Activated B cell treated with CpG ODN at 0.5 μM for 24 hours (primary cell): ENCODE results near the gene MYH7. TPM values are rescaled to one million over a fixed set of nuclear protein-coding genes. Genes with fewer than 3 reads are reported as not detected.

Experiments
- ATAC-seq: fragments of 200-7000 bp; cut with Tn5 transposase; one replicate; pipeline ENCODE4 v1.10.0; 2021; ENCODE audit warnings: low read depth, mild to moderate bottlenecking, moderate library complexity
- CTCF ChIA-PET: fragments of 350-600 bp; sonication (Branson Sonifier 250); formaldehyde crosslinking; loops from one replicate; lab custom pipeline; 2021; ENCODE audit warnings: antibody characterized with exemption; lab: Charles Lee
- POLR2A ChIA-PET: fragments of 350-600 bp; sonication (Branson Sonifier 250); formaldehyde crosslinking; loops from one replicate; lab custom pipeline; 2021; ENCODE audit warnings: antibody characterized with exemption; lab: Charles Lee
- DNase-seq: peaks from one replicate; pipeline ENCODE4 v3.0.0; 2022
- H3K27ac Mint-ChIP-seq: one replicate; pipeline ENCODE4 v1.8.0; 2020; ENCODE audit warnings: mixed read lengths
- H3K27me3 Mint-ChIP-seq: one replicate; pipeline ENCODE4 v1.8.0; 2021; ENCODE audit warnings: mixed read lengths
- H3K36me3 Mint-ChIP-seq: one replicate; pipeline ENCODE4 v1.8.0; 2021; ENCODE audit warnings: low read depth, mixed read lengths
- H3K4me1 Mint-ChIP-seq: one replicate; pipeline ENCODE4 v1.8.0; 2021; ENCODE audit warnings: mixed read lengths
- H3K4me3 Mint-ChIP-seq: one replicate; pipeline ENCODE4 v1.8.0; 2020; ENCODE audit warnings: mild to moderate bottlenecking, mixed read lengths
- H3K9me3 Mint-ChIP-seq: one replicate; pipeline ENCODE4 v1.8.0; 2020; ENCODE audit warnings: mixed read lengths
- intact Hi-C: fragments of 100-400 bp; cut with micrococcal nuclease; formaldehyde crosslinking; loops from one replicate; pipeline ENCODE4 v1.15.1; 2024
- total RNA-seq: library from RNA; stranded (reverse); gene quantifications from 2 replicates; pipeline ENCODE4 v1.2.3, GENCODE V29; 2022
- TF ChIP-seq, protein P1 (sequence below): fragments of 200-600 bp; IDR thresholded peaks from one replicate; pipeline ENCODE4 v1.8.0; 2022; ENCODE audit warnings: antibody characterized with exemption, mild to moderate bottlenecking

Gene MYH7
- total RNA-seq, 1 donor from 2014 or later: not detected

DNA sequence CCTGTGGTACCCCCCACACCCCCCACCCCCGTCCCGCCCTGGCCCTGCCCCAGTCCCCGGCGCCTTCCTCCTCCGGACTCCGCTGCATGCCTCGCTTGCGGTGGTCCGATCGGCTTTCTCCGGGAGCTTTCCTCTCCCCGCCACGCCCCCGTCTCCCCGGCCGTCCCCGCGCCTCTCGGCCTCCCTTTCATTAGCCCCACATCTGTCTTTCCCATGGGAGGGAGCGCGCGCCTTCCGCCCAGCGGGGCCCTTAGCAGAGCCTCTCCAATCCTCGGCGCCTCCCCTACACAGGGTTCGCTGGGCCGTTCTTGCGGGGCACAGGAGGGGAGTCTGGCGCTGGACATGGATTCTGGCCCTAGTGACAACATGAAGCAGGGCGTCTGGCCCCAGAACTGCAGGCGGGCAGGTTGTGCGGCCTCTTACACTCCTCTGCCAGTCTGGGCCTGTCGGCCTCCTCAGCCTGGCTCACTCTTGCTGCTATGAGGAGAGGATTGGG lies 69.0 kb downstream of the MYH7 start:
- DNase-seq: no peak
- no peak overlapping the region for H3K27ac Mint-ChIP-seq
- no peak overlapping the region for H3K4me3 Mint-ChIP-seq
- ATAC-seq: no peak
- H3K9me3 Mint-ChIP-seq: no peaks in the 10 kb centered on the region
- ChIA-PET CTCF (no interaction called here), POLR2A (no interaction called here)
- peaks cover 40% of the 10 kb centered on the region for H3K27me3 Mint-ChIP-seq
- TF ChIP-seq, protein P1, sequence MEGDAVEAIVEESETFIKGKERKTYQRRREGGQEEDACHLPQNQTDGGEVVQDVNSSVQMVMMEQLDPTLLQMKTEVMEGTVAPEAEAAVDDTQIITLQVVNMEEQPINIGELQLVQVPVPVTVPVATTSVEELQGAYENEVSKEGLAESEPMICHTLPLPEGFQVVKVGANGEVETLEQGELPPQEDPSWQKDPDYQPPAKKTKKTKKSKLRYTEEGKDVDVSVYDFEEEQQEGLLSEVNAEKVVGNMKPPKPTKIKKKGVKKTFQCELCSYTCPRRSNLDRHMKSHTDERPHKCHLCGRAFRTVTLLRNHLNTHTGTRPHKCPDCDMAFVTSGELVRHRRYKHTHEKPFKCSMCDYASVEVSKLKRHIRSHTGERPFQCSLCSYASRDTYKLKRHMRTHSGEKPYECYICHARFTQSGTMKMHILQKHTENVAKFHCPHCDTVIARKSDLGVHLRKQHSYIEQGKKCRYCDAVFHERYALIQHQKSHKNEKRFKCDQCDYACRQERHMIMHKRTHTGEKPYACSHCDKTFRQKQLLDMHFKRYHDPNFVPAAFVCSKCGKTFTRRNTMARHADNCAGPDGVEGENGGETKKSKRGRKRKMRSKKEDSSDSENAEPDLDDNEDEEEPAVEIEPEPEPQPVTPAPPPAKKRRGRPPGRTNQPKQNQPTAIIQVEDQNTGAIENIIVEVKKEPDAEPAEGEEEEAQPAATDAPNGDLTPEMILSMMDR: no peak
- no peaks in the 10 kb centered on the region for H3K36me3 Mint-ChIP-seq
- no peaks in the 10 kb centered on the region for H3K4me1 Mint-ChIP-seq
- intact Hi-C loops: no loop called here

GRCh38 chr14:23365732-23366425 lies 69.6 kb downstream of the MYH7 start:
- DNase-seq: no peak
- CTCF ChIA-PET: no interaction called here
- TF ChIP-seq, protein P1: no peak
- no peaks in the 10 kb centered on the region for H3K9me3 Mint-ChIP-seq
- H3K27ac Mint-ChIP-seq: no peak overlapping the region
- H3K36me3 Mint-ChIP-seq: no peaks in the 10 kb centered on the region
- no peak overlapping the region for H3K4me3 Mint-ChIP-seq
- ATAC-seq: no peak
- peaks cover 40% of the 10 kb centered on the region for H3K27me3 Mint-ChIP-seq
- POLR2A ChIA-PET: no interaction called here
- no peaks in the 10 kb centered on the region for H3K4me1 Mint-ChIP-seq
- intact Hi-C loops: no loop called here

GRCh38 chr14:23365036-23365731 lies 70.3 kb downstream of the MYH7 start, which contains the start of gene EFS:
EFS (minus strand) TSS chr14:23365172; CDS start chr14:23365025, 147 bp downstream.
- peaks cover 41% of the 10 kb centered on the region for H3K27me3 Mint-ChIP-seq
- H3K4me3 Mint-ChIP-seq: no peak within 1 kb of the TSS
- intact Hi-C loops: no loop called here

DNA sequence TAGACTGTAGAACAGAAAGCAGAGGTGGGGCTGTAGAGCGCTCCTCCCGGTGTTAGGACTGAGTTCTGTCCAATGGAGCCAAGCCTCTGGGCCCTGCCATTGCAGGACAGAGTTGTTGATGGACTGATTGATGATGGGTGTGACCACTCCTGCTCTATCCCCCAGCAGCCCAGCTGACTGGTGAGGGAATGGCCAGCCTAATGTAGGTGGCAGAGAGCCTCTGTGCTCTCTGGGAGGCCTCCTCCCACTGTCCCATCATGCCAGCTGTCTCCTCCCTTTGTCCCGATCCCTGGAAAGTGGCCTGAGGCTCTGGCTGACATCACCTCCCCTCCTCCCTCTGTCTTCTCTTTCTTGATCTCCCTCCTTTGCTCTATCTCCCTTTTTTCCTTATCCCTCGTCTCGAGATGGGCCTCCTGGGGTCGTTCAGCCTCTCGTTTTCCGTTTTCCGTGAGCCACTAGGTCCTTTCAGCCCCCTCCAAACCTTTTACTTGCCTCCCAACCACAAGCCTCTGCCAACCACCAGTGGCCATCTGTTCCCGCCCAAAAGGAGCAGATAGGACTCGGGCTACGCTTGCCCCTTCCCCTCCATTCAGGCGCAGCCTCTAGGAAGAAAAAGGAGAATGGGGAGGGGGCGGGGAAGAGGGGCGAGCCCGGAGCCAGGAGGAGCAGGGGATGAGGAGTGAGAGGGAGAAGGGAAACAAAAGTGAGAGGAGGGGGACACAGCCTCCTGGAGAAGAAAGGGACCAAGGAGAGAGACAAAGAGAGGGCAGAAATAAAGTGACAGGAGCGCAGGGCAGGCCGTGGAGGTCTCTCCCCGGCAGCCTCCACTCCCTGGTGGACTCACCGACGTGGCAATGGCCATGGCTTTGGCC lies 71.1 kb downstream of the MYH7 start:
- Mint-ChIP-seq H3K4me1 (no peaks in the 10 kb centered on the region), H3K4me3 (no peak overlapping the region), H3K36me3 (no peaks in the 10 kb centered on the region), H3K9me3 (no peaks in the 10 kb centered on the region), H3K27ac (no peak overlapping the region), H3K27me3 (peaks cover 43% of the 10 kb centered on the region)
- ChIA-PET POLR2A (no interaction called here), CTCF (no interaction called here)
- no peak for ATAC-seq
- intact Hi-C loops: no loop called here
- TF ChIP-seq, protein P1: no peak
- no peak for DNase-seq

More at GRCh38 chr14:23365036-23365731, 70.3 kb downstream of the MYH7 start, which contains the start of gene EFS:
- POLR2A ChIA-PET: no interaction called here
- Mint-ChIP-seq H3K36me3 (no peaks in the 10 kb centered on the region), H3K9me3 (no peaks in the 10 kb centered on the region), H3K27ac (no peak within 1 kb of the TSS), H3K4me1 (no peaks in the 10 kb centered on the region)
- CTCF ChIA-PET: no interaction called here
- DNase-seq: no peak
- TF ChIP-seq, protein P1: no peak
- no peak for ATAC-seq

Other genes with a start within 250 kb of the MYH7 start
- not detected in 2 replicates for gene RNF212B, start 197.7 kb downstream of the MYH7 start, total RNA-seq
- gene HOMEZ, start 149.5 kb downstream of the MYH7 start, total RNA-seq: 10.8 and 11.5 TPM in 2 replicates
- gene PPP1R3E, start 132.8 kb downstream of the MYH7 start, total RNA-seq: 23.4 and 28.9 TPM in 2 replicates
- gene BCL2L2, start 128.8 kb downstream of the MYH7 start, total RNA-seq: 10.4 and 11.8 TPM in 2 replicates
- gene PABPN1, start 114.2 kb downstream of the MYH7 start, total RNA-seq: 259 and 264 TPM in 2 replicates
- gene SLC22A17, start 82.8 kb downstream of the MYH7 start, total RNA-seq: 0.20 TPM in 1 of 2 replicates, not detected in the other
- not detected in 2 replicates for gene EFS, start 70.5 kb downstream of the MYH7 start, total RNA-seq
- gene IL25, start 62.9 kb downstream of the MYH7 start, total RNA-seq: not detected in 2 replicates
- not detected in 2 replicates for gene CMTM5, start 58.6 kb downstream of the MYH7 start, total RNA-seq
- not detected in 2 replicates for gene MYH6, start 27.4 kb downstream of the MYH7 start, total RNA-seq
- 60.5 and 67.4 TPM in 2 replicates for gene NGDN, start 34.0 kb upstream of the MYH7 start, total RNA-seq
- gene ZFHX2, start 116.1 kb upstream of the MYH7 start, total RNA-seq: 2.2 and 2.6 TPM in 2 replicates
- 18.0 and 18.6 TPM in 2 replicates for gene THTPA, start 120.6 kb upstream of the MYH7 start, total RNA-seq
- gene AP1G2, start 132.1 kb upstream of the MYH7 start, total RNA-seq: 336 and 373 TPM in 2 replicates
- 1.6 and 2.0 TPM in 2 replicates for gene JPH4, start 143.1 kb upstream of the MYH7 start, total RNA-seq
- not detected in 2 replicates for gene DHRS2, start 200.7 kb upstream of the MYH7 start, total RNA-seq